Adrenal gland (tissue), 5 donors: Measurements from ENCODE around the gene MALT1.

Source experiments
- CTCF ChIP-seq, 6 experiments: fragments of 450-650 bp in 4 of 6; fragments of 200-600 bp in 2 of 6; sonication (generic) in 1 of 6; IDR thresholded peaks; 1 replicate in 5 of 6; 2 replicates in 1 of 6; pipeline versions ENCODE4 v1.5.1 to v1.8.0; 2016 to 2021; ENCODE audit warnings: antibody characterized with exemption in 6 of 6, mild to moderate bottlenecking in 2 of 6, moderate library complexity in 1 of 6
- POLR2A ChIP-seq, 2 donors: fragments of 450-650 bp; IDR thresholded peaks; one replicate each; pipeline ENCODE4 v1.6.1; 2017; ENCODE audit warnings: antibody characterized with exemption in 2 of 2, mild to moderate bottlenecking in 2 of 2, moderate library complexity in 1 of 2
- donor health status: DM: no; HTN: no; CAD: no.

- no peak for TF ChIP-seq CTCF (IDR thresholded peaks at IDR 0.05)
- TF ChIP-seq POLR2A (IDR thresholded peaks at IDR 0.05): no peak
Observed at GRCh38 chr18:58676270-58676669, 5.0 kb downstream of the MALT1 start.
